Skeletal muscle satellite cell (primary cell): ENCODE results near the gene RARB.
A peak's percentile ranks its signal among the peaks of the same experiment; 100 is the strongest.

Experiments used
- H3K27me3 ChIP-seq: 2 replicates; pipeline ENCODE4 v1.7.0; 2013; ENCODE audit warnings: low read length; ENCODE audit not compliant: control insufficient read depth, insufficient read depth
- H3K36me3 ChIP-seq: 2 replicates; pipeline ENCODE4 v1.7.0; 2013; ENCODE audit warnings: mild to moderate bottlenecking, control low read depth, low read length; ENCODE audit not compliant: insufficient read depth
- H3K4me1 ChIP-seq: 2 replicates; pipeline ENCODE4 v1.7.0; 2013; ENCODE audit warnings: low read length; ENCODE audit not compliant: control insufficient read depth, insufficient read depth
- H3K4me2 ChIP-seq: 2 replicates; pipeline ENCODE4 v1.7.0; 2013; ENCODE audit warnings: mild to moderate bottlenecking, low read length
- H3K4me3 ChIP-seq: 2 replicates; pipeline ENCODE4 v1.7.0; 2013; ENCODE audit warnings: low read length
- H3K9ac ChIP-seq: 2 replicates; pipeline ENCODE4 v1.7.0; 2013; ENCODE audit warnings: mild to moderate bottlenecking, low read depth, low read length, moderate library complexity
- H3K9me3 ChIP-seq: replicated peaks from 2 replicates; pipeline ENCODE4 v1.7.0; 2013; ENCODE audit warnings: mild to moderate bottlenecking, control low read depth, low read length

RARB gene

GRCh38 chr3:25585361-25586166, 157.5 kb downstream of the RARB start:
- H3K4me1 ChIP-seq = no peaks in the 10 kb centered on the region
- no peak overlapping the region for H3K9ac ChIP-seq
- no peak overlapping the region for H3K4me3 ChIP-seq
- H3K4me2 ChIP-seq = no peak overlapping the region
- no peaks in the 10 kb centered on the region for H3K27me3 ChIP-seq
- H3K36me3 ChIP-seq = no peaks in the 10 kb centered on the region
- no peaks in the 10 kb centered on the region for H3K9me3 ChIP-seq

- Histone ChIP-seq H3K4me3 (no peak overlapping the region), H3K9me3 (no peaks in the 10 kb centered on the region), H3K4me1 (no peaks in the 10 kb centered on the region), H3K4me2 (no peak overlapping the region), H3K36me3 (no peaks in the 10 kb centered on the region), H3K9ac (no peak overlapping the region), H3K27me3 (no peaks in the 10 kb centered on the region)
Measured at GRCh38 chr3:25586167-25586505, 158.1 kb downstream of the RARB start.

- Histone ChIP-seq H3K36me3 (no peaks in the 10 kb centered on the region), H3K4me3 (no peak overlapping the region), H3K4me1 (no peaks in the 10 kb centered on the region), H3K27me3 (no peaks in the 10 kb centered on the region), H3K9ac (no peak overlapping the region), H3K9me3 (no peaks in the 10 kb centered on the region), H3K4me2 (no peak overlapping the region)
Measured at GRCh38 chr3:25586553-25586952, 158.5 kb downstream of the RARB start.

GRCh38 chr3:25587094-25587493, 159.0 kb downstream of the RARB start:
- Histone ChIP-seq H3K9me3 (no peaks in the 10 kb centered on the region), H3K36me3 (no peaks in the 10 kb centered on the region), H3K4me2 (no peak overlapping the region), H3K4me3 (no peak overlapping the region), H3K9ac (no peak overlapping the region), H3K4me1 (peaks cover under 1% of the 10 kb centered on the region), H3K27me3 (no peaks in the 10 kb centered on the region)

GRCh38 chr3:25587526-25587925, 159.5 kb downstream of the RARB start:
- no peaks in the 10 kb centered on the region for H3K36me3 ChIP-seq
- H3K9me3 ChIP-seq = no peaks in the 10 kb centered on the region
- H3K4me3 ChIP-seq = no peak overlapping the region
- no peak overlapping the region for H3K4me2 ChIP-seq
- no peak overlapping the region for H3K9ac ChIP-seq
- H3K4me1 ChIP-seq = peaks cover 5% of the 10 kb centered on the region
- no peaks in the 10 kb centered on the region for H3K27me3 ChIP-seq

GRCh38 chr3:25587975-25588374, 159.9 kb downstream of the RARB start:
- Histone ChIP-seq H3K36me3 (no peaks in the 10 kb centered on the region), H3K4me3 (no peak overlapping the region), H3K9ac (no peak overlapping the region), H3K4me2 (no peak overlapping the region), H3K27me3 (no peaks in the 10 kb centered on the region), H3K4me1 (peaks cover 9% of the 10 kb centered on the region), H3K9me3 (no peaks in the 10 kb centered on the region)

GRCh38 chr3:25588441-25589103, 160.5 kb downstream of the RARB start:
- peaks cover 15% of the 10 kb centered on the region for H3K4me1 ChIP-seq
- no peaks in the 10 kb centered on the region for H3K36me3 ChIP-seq
- H3K4me3 ChIP-seq = no peak overlapping the region
- H3K9ac ChIP-seq = no peak overlapping the region
- no peaks in the 10 kb centered on the region for H3K9me3 ChIP-seq
- no peaks in the 10 kb centered on the region for H3K27me3 ChIP-seq
- H3K4me2 ChIP-seq = no peak overlapping the region

- Histone ChIP-seq H3K4me1 (peaks cover 15% of the 10 kb centered on the region), H3K9ac (no peak overlapping the region), H3K9me3 (no peaks in the 10 kb centered on the region), H3K4me3 (no peak overlapping the region), H3K36me3 (no peaks in the 10 kb centered on the region), H3K27me3 (no peaks in the 10 kb centered on the region), H3K4me2 (no peak overlapping the region)
Measured at GRCh38 chr3:25589104-25589782, 161.2 kb downstream of the RARB start.

- H3K4me2 ChIP-seq = no peak overlapping the region
- H3K4me1 ChIP-seq = peaks cover 15% of the 10 kb centered on the region
- no peak overlapping the region for H3K9ac ChIP-seq
- H3K36me3 ChIP-seq = no peaks in the 10 kb centered on the region
- no peaks in the 10 kb centered on the region for H3K9me3 ChIP-seq
- H3K4me3 ChIP-seq = no peak overlapping the region
- no peaks in the 10 kb centered on the region for H3K27me3 ChIP-seq
Measured at GRCh38 chr3:25589783-25590258, 161.8 kb downstream of the RARB start.

- Histone ChIP-seq H3K9me3 (no peaks in the 10 kb centered on the region), H3K4me2 (peak overlapping the region; percentile 30), H3K4me1 (peaks cover 15% of the 10 kb centered on the region), H3K36me3 (peaks cover 11% of the 10 kb centered on the region), H3K9ac (peak overlapping the region; percentile 12), H3K27me3 (no peaks in the 10 kb centered on the region), H3K4me3 (no peak overlapping the region)
Measured at GRCh38 chr3:25592510-25592968, 164.5 kb downstream of the RARB start.

- Histone ChIP-seq H3K36me3 (peaks cover 12% of the 10 kb centered on the region), H3K27me3 (no peaks in the 10 kb centered on the region), H3K4me2 (peak overlapping the region; percentile 30), H3K4me1 (peaks cover 15% of the 10 kb centered on the region), H3K9me3 (no peaks in the 10 kb centered on the region), H3K4me3 (no peak overlapping the region), H3K9ac (peak overlapping the region; percentile 12)
Measured at GRCh38 chr3:25593001-25593400, 164.9 kb downstream of the RARB start.
